HG02759 (cell line): Measurements from ENCODE around the gene TFR2.

ENCODE experiments used
- ATAC-seq: cut with Tn5 transposase; IDR thresholded peaks from one replicate; pipeline ENCODE4 v1.9.1; 2021; ENCODE audit warnings: mild to moderate bottlenecking, moderate library complexity; ENCODE audit not compliant: unreplicated experiment

Gene TFR2

DNA sequence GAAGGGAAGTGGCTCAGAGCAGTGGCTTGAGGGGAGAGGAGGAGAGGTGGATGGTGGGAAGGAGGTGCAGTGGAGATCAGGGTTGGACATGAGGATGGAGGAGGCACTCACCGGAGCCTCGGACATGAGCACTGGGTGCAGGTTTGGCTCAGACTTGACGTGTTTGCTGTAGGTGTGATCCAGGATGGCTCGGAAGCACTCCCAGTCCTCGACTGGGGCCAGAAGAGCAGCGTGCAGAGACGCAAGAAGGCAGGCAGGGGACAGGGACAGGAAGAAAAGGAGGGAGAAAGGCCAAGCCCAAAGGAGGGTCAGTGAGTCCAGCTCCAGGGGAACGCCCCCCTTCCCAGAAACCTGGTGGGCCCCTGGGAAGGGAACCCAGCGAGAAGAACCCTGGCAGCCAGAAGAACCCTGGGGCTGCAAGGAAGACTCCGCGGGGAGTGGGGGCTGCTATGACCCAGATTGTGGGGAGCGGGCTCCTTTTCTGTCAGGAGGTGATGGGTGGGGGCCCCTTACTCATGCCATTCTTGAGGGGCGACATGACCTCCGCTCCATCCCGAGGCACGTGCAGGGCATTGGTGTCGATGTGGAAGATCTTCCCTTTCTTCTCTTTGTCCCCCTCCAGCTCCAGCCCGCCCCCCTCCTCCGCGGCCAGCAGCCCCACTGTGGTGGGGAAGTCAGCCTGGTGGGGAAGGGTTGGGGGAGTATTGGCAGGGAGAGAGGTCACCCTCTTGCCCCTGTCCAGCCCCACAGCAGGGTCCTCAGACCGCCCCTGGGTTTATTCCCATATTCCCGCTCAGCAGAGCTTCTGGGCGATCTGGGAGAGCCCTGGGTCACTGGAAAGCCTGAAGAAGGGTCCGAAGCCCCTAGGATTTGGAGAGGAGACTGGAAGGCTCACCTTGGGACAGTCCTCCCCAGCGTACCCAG is 13.8 kb upstream of the TFR2 start:
- ATAC-seq: no peak

GRCh38 chr7:100649826-100650565 is 8.6 kb upstream of the TFR2 start:
- ATAC-seq: no peak

- ATAC-seq: no peak
These were observed 1.2 kb upstream of the TFR2 start for GRCh38 chr7:100642534-100642907.

DNA sequence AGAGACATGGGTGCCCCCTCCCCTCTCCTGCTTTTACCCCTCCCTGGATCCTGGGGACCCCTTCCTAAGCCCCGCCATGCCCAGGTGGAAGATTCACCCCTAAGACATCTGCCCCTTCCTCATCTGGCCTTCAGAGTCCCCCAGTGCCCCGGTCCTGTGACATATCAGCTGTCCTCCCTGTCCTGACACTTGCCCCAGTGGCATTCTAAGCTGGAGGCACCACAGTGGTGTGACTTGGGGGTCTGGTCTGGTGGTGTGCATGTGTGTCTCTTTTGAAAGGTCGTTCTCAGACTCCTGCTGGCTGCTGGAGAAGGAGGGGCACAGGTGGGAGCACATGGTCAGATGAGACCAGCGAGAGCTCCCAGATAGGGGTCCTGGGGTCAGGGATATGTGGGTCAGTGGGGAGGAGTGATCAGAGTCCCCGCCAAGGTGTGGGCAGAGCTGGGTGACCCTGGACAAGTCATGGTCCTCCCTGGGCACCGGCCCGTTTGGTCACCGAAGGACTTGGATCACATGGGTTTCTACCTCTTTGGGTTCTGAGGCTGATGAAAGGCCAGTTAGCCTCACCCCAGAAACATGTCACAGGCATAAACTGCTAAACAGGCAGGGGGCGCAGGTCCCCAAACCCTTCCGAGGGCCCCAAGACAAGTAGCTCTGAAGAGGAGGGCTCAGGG is 645 bp upstream of the TFR2 start:
- ATAC-seq: no peak

DNA sequence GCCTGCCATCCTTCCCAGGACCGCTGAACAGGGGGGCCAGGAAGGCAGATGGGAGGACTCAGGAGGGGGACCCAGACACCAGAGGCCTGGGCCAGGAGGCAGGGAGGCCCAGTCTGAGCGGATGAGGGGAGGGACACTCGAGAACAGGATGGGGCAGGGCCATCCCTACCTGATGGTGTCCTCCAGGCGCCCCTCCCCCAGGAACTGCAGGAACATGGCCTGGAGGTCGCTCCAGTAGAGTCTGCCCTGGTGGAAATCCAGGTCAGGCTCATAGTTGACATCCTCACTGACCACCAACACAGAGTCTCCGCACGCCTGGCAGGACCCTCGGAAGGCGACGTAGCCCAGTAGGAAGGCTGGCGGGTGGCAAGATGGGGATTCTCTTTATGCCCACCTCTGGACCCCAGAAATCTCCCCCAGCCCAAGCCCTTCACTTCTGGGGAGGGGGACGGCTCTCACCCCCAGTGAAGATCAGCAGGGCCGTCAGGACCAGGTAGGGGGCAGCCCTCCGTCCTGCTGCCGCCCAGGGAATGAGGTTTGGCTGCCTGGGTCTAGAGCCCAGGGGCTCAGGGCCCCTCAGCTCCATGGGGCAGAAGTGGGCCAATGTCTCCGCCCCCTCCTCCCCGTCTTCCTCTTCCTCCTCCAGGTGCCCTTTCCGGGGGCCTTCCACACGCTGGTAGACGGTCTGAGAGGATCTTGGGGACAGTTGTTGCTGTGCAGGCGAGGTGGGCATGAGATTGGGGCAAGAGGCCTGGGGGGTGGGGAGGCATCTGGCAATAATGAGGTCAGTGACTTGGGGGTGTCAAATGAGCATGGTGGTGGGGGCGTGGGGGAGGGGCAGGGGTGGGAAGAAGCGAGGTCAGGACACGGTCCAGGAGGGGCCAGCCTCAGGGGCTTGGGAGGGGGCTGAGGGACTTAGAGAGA is 573 bp downstream of the TFR2 start:
- ATAC-seq: no peak

- ATAC-seq: no peak
These were observed 1.3 kb downstream of the TFR2 start for GRCh38 chr7:100639995-100640516.

DNA sequence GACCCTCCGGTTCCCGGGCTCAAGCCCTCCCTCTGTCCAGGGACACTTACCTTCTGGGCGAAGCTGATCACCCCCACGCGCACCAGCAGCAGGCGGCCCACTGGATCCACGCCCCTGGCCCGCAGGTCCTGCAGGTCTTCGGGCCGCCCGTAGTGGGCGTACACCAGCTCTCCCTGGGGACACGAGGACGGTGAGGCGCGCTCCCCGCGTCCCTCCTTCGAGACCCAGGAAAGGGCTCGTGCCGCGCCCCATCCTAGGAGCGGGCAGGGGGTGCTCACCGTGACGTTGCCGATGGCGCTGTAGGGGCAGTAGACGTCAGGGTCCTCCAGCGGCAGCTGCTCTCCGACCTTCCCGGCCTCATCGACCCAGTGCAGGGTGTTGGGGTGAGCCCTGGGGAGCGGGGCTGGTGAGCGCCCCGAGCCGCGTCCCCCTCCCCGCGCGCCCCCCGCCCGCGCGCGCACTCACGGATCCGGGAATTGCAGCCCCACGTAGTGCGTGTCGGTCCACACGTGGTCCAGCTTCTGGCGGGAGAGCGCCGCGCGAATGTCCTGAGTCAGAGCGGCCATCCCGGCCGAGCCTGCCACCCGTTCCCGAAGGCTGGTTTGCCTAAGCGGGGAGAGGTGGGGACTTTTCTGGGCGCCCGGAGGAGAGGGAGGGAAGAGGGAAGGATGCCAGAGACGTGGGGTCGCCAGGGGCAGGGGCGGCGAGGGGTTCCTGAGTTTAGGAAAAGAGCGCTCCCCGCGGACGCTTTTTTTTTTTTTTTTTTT is 8.2 kb downstream of the TFR2 start:
- ATAC-seq: peak; percentile 56

- ATAC-seq: no peak
These were observed 11.3 kb downstream of the TFR2 start for GRCh38 chr7:100630066-100630465.

DNA sequence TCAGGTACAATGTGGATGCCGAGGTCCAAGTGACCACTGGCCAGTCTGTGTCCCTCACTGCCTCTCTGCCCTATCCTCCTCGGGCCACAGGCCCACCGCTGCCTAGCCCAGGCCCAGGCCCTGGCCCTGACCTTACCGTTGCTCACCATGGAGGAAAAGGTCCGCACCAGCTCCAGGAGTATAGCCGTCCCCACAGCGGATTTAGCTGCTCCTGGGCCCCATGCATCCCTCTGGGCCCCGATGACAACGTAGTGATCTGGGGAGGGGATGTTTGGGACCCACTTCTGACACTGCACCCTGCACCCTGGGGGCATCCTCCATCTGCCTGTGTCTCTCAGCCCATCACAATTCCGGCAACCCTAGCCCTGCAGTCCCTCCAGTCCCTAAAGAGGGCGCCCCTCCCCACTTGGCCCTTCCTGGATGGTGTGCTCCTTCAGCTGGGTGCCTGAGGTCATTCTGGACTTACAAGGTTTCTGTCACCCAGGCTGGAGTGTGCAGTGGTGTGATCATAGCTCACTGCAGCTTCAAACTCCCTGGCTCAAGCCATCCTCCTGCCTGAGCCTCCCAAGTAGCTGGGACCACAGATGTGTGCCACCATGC is 12.1 kb downstream of the TFR2 start:
- no peak for ATAC-seq

DNA sequence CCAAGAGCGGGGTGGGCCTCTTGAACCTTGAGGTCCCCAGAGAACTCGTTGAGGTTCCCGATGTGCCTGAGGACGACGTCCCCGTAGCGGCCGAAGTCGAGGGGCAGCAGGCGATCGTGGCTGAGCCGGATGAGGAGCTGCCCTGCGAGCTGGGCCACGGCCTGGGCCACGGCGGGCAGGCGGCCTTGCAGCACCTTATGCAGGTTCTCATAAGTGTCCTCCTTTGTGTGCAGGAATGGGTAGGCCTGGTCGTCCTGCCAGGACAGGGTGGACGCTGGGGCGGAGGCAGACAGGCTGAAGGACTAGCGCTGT is 14.2 kb downstream of the TFR2 start:
- no peak for ATAC-seq

- peak; percentile 83 for ATAC-seq
These were observed 14.7 kb downstream of the TFR2 start for GRCh38 chr7:100626530-100627237.

- no peak for ATAC-seq
These were observed 15.3 kb downstream of the TFR2 start for GRCh38 chr7:100626055-100626454.

DNA sequence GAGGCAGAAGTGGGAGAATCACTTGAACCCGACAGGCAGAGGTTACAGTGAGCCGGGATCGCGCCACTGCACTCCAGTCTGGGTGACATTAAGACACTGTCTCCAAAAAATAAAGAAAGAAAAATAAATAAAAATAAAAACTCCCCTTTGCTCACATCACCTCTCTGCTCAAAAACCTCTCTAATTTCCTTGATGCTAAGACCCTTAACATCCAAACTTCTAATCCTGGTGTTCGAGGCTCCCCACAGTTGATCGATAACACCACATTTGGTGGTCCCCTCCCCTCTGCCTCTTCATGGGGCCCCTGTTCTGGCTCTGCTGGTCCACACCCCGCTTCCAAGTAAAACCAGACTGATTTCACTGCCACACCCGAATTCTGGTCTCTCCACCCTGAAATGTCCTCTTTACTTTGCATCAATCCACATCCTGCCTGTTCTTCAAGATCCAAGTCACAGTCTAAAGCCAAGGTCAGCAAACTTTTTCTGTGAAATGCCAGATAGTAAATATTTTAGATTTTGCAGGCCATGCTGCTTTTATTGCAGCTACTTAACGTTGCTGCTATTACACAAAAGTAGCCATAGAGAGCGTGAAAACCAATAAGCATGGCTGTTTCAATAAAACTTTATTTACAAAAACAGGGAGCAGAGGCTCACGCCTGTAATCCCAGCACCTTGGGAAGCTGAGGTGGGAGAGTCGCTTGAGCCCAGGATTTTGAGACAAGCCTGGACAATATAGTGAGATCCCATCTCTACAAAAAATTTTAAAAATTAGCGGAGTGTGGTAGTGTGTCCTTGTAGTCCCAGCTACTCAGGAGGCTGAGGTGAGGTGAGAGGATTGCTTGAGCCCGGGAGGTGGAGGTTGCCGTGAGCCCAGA is 17.2 kb downstream of the TFR2 start:
- no peak for ATAC-seq

DNA sequence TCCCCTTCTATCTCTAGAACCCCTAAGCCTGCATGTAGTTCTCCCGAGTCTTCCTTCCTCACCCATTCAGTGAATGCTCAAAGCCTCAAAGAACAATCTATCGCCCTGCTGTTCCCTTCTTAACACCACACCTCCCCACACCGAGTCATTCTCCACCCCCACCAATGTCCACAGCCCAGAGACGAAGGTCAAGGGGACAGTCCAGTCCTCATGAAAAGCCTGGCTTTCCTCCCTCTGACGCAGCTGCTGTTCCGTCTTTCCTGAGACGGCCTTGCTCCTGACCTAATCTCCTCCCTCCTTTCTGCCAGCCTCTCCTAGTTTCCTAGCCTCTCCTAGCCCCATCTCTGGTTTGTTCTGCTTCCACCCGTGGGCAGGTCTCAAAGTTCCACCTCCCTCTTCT is 19.8 kb downstream of the TFR2 start:
- ATAC-seq: no peak

GRCh38 chr7:100620804-100621203 is 20.5 kb downstream of the TFR2 start:
- ATAC-seq: no peak

GRCh38 chr7:100620239-100620638 is 21.1 kb downstream of the TFR2 start:
- ATAC-seq: no peak

DNA sequence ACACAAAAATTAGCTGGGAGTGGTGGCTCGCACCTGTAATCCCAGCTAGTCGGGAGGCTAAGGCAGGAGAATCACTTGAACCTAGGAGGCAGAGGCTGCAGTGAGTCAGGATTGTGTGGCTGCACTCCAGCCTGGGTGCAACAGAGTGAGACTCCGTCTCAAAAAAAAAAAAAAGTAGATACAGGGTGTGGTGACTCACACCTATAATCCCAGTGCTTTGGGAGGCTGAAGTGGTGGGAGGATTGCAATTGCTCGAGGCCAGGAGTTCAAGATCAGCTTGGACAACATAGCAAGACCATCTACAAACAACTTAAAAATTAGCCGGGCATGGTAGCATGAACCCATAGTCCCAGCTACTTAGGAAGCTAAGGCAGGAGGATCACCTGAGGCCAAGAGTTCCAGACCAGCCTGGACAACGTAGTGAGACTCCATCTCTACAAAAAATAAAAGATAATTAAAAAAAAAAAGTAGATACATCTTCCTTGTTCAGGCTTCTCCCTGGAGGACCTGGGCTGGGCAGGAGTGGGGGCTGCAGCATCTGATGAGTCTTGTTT is 27.0 kb downstream of the TFR2 start:
- ATAC-seq: no peak
